Epithelial cell of esophagus (primary cell): ENCODE results near the gene IL18RAP.

ENCODE experiments used
- DNase-seq: peaks from one replicate; pipeline ENCODE4 v3.0.0; 2010; ENCODE audit warnings: low read depth
- H3K4me3 ChIP-seq: 2 replicates; pipeline ENCODE4 v1.5.1; 2011; ENCODE audit warnings: mild to moderate bottlenecking, low read length, control low read depth
- TF ChIP-seq, protein P1 (sequence below): IDR thresholded peaks from 2 replicates; pipeline ENCODE4 v1.5.1; 2011; ENCODE audit warnings: low read depth, mild to moderate bottlenecking, low read length, control low read depth, inconsistent platforms; ENCODE audit not compliant: insufficient read depth; ENCODE audit errors: missing control alignments

IL18RAP gene

DNA sequence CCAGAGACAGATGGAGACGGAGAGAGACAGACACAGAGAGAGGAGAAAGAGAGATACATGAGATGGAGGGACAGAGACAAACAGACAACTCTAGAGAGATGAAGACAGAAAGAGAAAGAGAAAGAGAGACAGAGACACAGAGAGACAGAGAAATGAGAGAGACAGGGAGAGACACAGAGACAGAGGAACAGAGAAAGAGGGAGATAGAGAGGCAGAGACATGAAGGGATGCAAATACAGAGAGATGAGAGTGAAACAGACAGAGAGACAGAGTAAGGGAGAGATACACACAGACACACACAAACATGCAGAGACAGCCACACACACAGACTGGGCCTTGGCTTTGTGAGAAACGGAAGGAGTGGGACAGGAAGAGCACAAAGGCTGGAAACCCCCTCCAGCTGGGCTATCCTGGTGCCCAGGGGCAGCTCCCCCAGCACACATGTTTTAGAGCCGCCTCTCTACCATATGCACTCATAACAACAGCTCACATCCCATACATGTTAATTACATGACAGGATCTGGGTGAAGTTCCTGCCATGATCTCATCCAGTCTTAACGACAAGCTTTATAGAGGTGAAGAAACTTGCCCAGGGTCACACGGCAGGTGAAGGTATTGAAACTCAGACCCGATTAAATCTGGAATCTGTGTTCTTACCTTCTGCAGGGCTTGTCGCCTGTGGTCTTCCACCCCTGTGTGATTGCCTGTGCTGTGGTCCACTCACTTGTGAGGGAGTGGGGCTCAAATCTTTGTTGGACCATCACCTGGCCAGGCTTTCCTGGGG lies 35.0 kb upstream of the IL18RAP start:
- DNase-seq = no peak
- no peak overlapping the region for H3K4me3 ChIP-seq
- TF ChIP-seq, protein P1, sequence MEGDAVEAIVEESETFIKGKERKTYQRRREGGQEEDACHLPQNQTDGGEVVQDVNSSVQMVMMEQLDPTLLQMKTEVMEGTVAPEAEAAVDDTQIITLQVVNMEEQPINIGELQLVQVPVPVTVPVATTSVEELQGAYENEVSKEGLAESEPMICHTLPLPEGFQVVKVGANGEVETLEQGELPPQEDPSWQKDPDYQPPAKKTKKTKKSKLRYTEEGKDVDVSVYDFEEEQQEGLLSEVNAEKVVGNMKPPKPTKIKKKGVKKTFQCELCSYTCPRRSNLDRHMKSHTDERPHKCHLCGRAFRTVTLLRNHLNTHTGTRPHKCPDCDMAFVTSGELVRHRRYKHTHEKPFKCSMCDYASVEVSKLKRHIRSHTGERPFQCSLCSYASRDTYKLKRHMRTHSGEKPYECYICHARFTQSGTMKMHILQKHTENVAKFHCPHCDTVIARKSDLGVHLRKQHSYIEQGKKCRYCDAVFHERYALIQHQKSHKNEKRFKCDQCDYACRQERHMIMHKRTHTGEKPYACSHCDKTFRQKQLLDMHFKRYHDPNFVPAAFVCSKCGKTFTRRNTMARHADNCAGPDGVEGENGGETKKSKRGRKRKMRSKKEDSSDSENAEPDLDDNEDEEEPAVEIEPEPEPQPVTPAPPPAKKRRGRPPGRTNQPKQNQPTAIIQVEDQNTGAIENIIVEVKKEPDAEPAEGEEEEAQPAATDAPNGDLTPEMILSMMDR = no peak

- TF ChIP-seq, protein P1 = no peak
- no peak overlapping the region for H3K4me3 ChIP-seq
- no peak for DNase-seq
Observed at GRCh38 chr2:102391565-102391964, 31.4 kb upstream of the IL18RAP start.

DNA sequence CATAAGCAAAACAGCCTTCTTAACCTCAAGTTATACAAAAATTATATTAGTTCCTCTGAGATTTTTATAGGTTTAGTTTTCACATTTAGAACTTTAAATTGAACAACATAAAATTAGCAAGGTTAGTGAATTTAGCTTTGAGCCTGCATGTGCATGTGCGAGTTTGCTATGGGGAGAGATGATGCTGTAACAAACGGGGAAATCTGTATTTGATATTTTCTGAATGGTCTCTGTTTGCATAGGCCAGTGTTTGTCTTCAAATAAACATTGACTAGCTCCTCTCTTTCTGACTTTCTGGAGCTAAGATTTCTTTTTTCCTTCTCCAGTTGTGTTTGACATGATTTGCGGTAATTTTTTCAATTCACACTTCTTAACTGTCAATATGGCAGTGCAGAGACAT lies 30.9 kb upstream of the IL18RAP start:
- H3K4me3 ChIP-seq = no peak overlapping the region
- DNase-seq = no peak
- TF ChIP-seq, protein P1 = no peak

- peak; percentile 36 for DNase-seq
- TF ChIP-seq, protein P1 = no peak
- no peak overlapping the region for H3K4me3 ChIP-seq
Observed at GRCh38 chr2:102392942-102393341, 30.0 kb upstream of the IL18RAP start.

- no peak for DNase-seq
- TF ChIP-seq, protein P1 = no peak
- H3K4me3 ChIP-seq = no peak overlapping the region
Observed at GRCh38 chr2:102396012-102396411, 26.9 kb upstream of the IL18RAP start.

DNA sequence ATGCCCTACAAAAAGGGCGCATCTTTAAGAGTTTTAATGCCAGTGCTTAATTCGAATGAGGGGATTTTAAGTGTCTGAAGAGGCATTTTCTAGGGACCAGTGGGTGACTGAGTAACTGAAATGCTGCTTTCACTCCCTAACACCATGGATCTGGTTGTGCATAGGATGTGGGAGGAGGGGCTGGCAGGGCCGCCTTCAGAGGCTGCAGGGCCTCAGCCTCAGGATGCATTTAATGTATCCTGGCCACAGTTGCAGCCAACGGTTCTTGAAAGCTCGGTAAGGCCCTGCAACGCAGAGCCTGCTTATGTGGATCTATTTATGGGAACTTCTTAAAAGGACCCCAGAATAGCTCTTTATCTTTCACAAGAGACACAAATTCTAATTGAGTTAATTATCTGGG lies 25.8 kb upstream of the IL18RAP start:
- no peak overlapping the region for H3K4me3 ChIP-seq
- DNase-seq = no peak
- TF ChIP-seq, protein P1 = no peak
